H1 (cell line): ENCODE data around the gene SLC6A18. TPM values are rescaled to one million over a fixed set of nuclear protein-coding genes. Genes with fewer than 3 reads are reported as not detected.

Experiments
- CTCF ChIA-PET: fragments of 300-600 bp; sonication (Branson Sonifier 250); formaldehyde crosslinking; loops from one replicate; lab custom pipeline; 2021; ENCODE audit not compliant: partially characterized antibody; lab: Charles Lee
- POLR2A ChIA-PET: fragments of 300-600 bp; sonication (Branson Sonifier 250); formaldehyde crosslinking; loops from one replicate; lab custom pipeline; 2021; ENCODE audit warnings: inconsistent platforms; ENCODE audit not compliant: partially characterized antibody; lab: Charles Lee
- DNase-seq, 2 experiments: peaks; one replicate each; pipeline versions ENCODE4 v3.0.0 to v3.0.0-alpha.2; 2010 to 2022; ENCODE audit warnings: low spot score in 2 of 2, low read depth in 1 of 2, mixed read lengths in 1 of 2
- FAIRE-seq: peaks from 2 replicates; lab custom pipeline; 2011; peaks lifted over from hg19 to GRCh38; lab: Jason Lieb, UNC
- H2AFZ ChIP-seq: 2 replicates; pipeline ENCODE4 v1.8.1; 2012; ENCODE audit warnings: low read length, inconsistent platforms
- H2AK5ac ChIP-seq: 2 replicates; pipeline ENCODE4 v1.6.1; 2013; ENCODE audit warnings: low read depth, low read length
- H2BK120ac ChIP-seq: replicated peaks from 2 replicates; pipeline ENCODE3; 2013; ENCODE audit warnings: low read depth, low read length, inconsistent platforms
- H2BK12ac ChIP-seq: 2 replicates; pipeline ENCODE4 v1.6.1; 2013; ENCODE audit warnings: low read depth, low read length
- H2BK15ac ChIP-seq: 2 replicates; pipeline ENCODE4 v1.6.1; 2013; ENCODE audit warnings: low read length
- H2BK20ac ChIP-seq: 2 replicates; pipeline ENCODE4 v1.6.1; 2013; ENCODE audit warnings: low read length
- H2BK5ac ChIP-seq: 2 replicates; pipeline ENCODE4 v1.6.1; 2013; ENCODE audit warnings: low read depth, low read length
- H3K14ac ChIP-seq: 2 replicates; pipeline ENCODE4 v1.6.1; 2013; ENCODE audit warnings: inconsistent platforms; ENCODE audit not compliant: insufficient read length
- H3K18ac ChIP-seq: 2 replicates; pipeline ENCODE4 v1.6.1; 2013; ENCODE audit warnings: low read length; ENCODE audit errors: extremely low read depth
- H3K23ac ChIP-seq: 2 replicates; pipeline ENCODE4 v1.6.1; 2013; ENCODE audit warnings: inconsistent platforms; ENCODE audit not compliant: insufficient read length
- H3K23me2 ChIP-seq: 2 replicates; pipeline ENCODE4 v1.6.1; 2013; ENCODE audit warnings: low read depth, low read length
- H3K27ac ChIP-seq: 2 replicates; pipeline ENCODE4 v1.6.1; 2011; ENCODE audit warnings: low read depth, low read length, inconsistent platforms
- H3K27me3 ChIP-seq, 4 experiments: replicated peaks in 1 of 4; 1 replicate in 1 of 4; 2 replicates in 3 of 4; pipeline versions ENCODE4 v1.6.1 to v1.8.1; 2011 to 2013; ENCODE audit warnings: low read length in 3 of 4, mild to moderate bottlenecking in 3 of 4, inconsistent platforms in 2 of 4, mixed read lengths in 2 of 4, moderate library complexity in 1 of 4; ENCODE audit not compliant: control insufficient read depth in 3 of 4, insufficient read depth in 3 of 4; ENCODE audit errors: extremely low read depth in 1 of 4
- H3K36me3 ChIP-seq, 4 experiments: 2 replicates each; pipeline versions ENCODE4 v1.6.1 to v1.8.1; 2011 to 2013; ENCODE audit warnings: mild to moderate bottlenecking in 4 of 4, low read length in 3 of 4, moderate library complexity in 2 of 4, control low read depth in 1 of 4, inconsistent platforms in 1 of 4; ENCODE audit not compliant: insufficient read depth in 4 of 4, control insufficient read depth in 2 of 4
- H3K4ac ChIP-seq: replicated peaks from 2 replicates; pipeline ENCODE3; 2013; ENCODE audit warnings: low read length, low read depth, mixed read lengths, inconsistent platforms; ENCODE audit not compliant: insufficient read length
- H3K4me1 ChIP-seq, 4 experiments: replicated peaks in 1 of 4; 1 replicate in 1 of 4; 2 replicates in 3 of 4; pipeline versions ENCODE4 v1.6.1 to v1.8.1; 2011 to 2013; ENCODE audit warnings: low read length in 3 of 4, inconsistent platforms in 2 of 4, mixed read lengths in 1 of 4; ENCODE audit not compliant: insufficient read depth in 4 of 4, control insufficient read depth in 3 of 4
- H3K4me2 ChIP-seq, 2 experiments: 2 replicates each; pipeline versions ENCODE4 v1.6.1 to v1.8.1; 2011 to 2013; ENCODE audit warnings: low read depth in 2 of 2, low read length in 2 of 2, control low read depth in 1 of 2, inconsistent platforms in 1 of 2, mild to moderate bottlenecking in 1 of 2; ENCODE audit not compliant: insufficient read depth in 1 of 2
- H3K4me3 ChIP-seq, 4 experiments: fragments of 200-600, 300-600 bp in 1 of 4; sonication (generic), shearing (Covaris generic), sonication (Bioruptor Twin) in 1 of 4; 2 replicates each; pipeline versions ENCODE4 v1.5.1 to v1.8.1; 2011 to 2016; ENCODE audit warnings: low read length in 4 of 4, low read depth in 3 of 4, control low read depth in 2 of 4, inconsistent platforms in 2 of 4, mild to moderate bottlenecking in 2 of 4, mixed read lengths in 1 of 4, moderate library complexity in 1 of 4; ENCODE audit not compliant: insufficient read depth in 2 of 4; ENCODE audit errors: extremely low read depth in 1 of 4
- H3K56ac ChIP-seq: replicated peaks from 2 replicates; pipeline ENCODE3; 2013; ENCODE audit warnings: low read depth, mild to moderate bottlenecking, mixed read lengths, low read length, inconsistent platforms; ENCODE audit not compliant: insufficient read length
- H3K79me1 ChIP-seq: 2 replicates; pipeline ENCODE4 v1.6.1; 2013; ENCODE audit warnings: low read depth, low read length, control low read depth
- H3K79me2 ChIP-seq, 2 experiments: 2 replicates each; pipeline versions ENCODE4 v1.6.1 to v1.8.1; 2012 to 2013; ENCODE audit warnings: low read length in 2 of 2, mild to moderate bottlenecking in 2 of 2, inconsistent platforms in 1 of 2; ENCODE audit not compliant: insufficient read depth in 2 of 2, control insufficient read depth in 1 of 2
- H3K9ac ChIP-seq, 4 experiments: replicated peaks in 1 of 4; 1 replicate in 1 of 4; 2 replicates in 3 of 4; pipeline versions ENCODE4 v1.6.1 to v1.8.1; 2011 to 2013; ENCODE audit warnings: low read depth in 3 of 4, low read length in 3 of 4, control low read depth in 2 of 4, mild to moderate bottlenecking in 2 of 4, moderate library complexity in 2 of 4, inconsistent platforms in 1 of 4; ENCODE audit errors: extremely low read depth in 1 of 4
- H3K9me3 ChIP-seq, 2 experiments: 2 replicates each; pipeline versions ENCODE4 v1.6.1 to v1.8.1; 2012 to 2013; ENCODE audit warnings: mild to moderate bottlenecking in 2 of 2, moderate library complexity in 2 of 2, control low read depth in 1 of 2, inconsistent platforms in 1 of 2, low read depth in 1 of 2, low read length in 1 of 2, mixed read lengths in 1 of 2; ENCODE audit not compliant: insufficient read depth in 2 of 2
- H4K20me1 ChIP-seq, 2 experiments: replicated peaks in 1 of 2; 2 replicates each; pipeline versions ENCODE3 to v1.8.1; 2011 to 2013; ENCODE audit warnings: inconsistent platforms in 2 of 2, low read length in 2 of 2, mild to moderate bottlenecking in 1 of 2; ENCODE audit not compliant: insufficient read depth in 2 of 2, control insufficient read depth in 1 of 2
- H4K5ac ChIP-seq: 2 replicates; pipeline ENCODE4 v1.6.1; 2013; ENCODE audit warnings: low read length, low read depth, mixed read lengths, inconsistent platforms; ENCODE audit not compliant: insufficient read length
- H4K8ac ChIP-seq: 2 replicates; pipeline ENCODE4 v1.8.0; 2013; ENCODE audit warnings: mild to moderate bottlenecking, moderate library complexity, low read length, inconsistent platforms; ENCODE audit not compliant: insufficient read depth; ENCODE audit errors: extremely low read depth
- H4K91ac ChIP-seq: replicated peaks from 2 replicates; pipeline ENCODE3; 2013; ENCODE audit warnings: low read length, mixed read lengths, inconsistent platforms; ENCODE audit not compliant: insufficient read length
- BACH1 ChIP-seq: IDR thresholded peaks from 2 replicates; pipeline ENCODE4 v1.6.1; 2012; ENCODE audit warnings: low read length, improper control_type of control experiment
- MAFK ChIP-seq: IDR thresholded peaks from 2 replicates; pipeline ENCODE4 v1.6.1; 2012; ENCODE audit warnings: low read depth, mild to moderate bottlenecking, improper control_type of control experiment, low read length
- SP2 ChIP-seq: IDR thresholded peaks from 2 replicates; pipeline ENCODE4 v1.6.1; 2012; ENCODE audit warnings: mild to moderate bottlenecking, low read length, inconsistent platforms
- SRF ChIP-seq: IDR thresholded peaks from 2 replicates; pipeline ENCODE4 v1.6.1; 2011; ENCODE audit warnings: mild to moderate bottlenecking, low read depth, low read length, moderate library complexity
- WGBS, 2 experiments: shearing (Covaris generic) in 1 of 2; methylation state at CpG; one replicate each; pipeline versions ENCODE4 v1.1.6 to v1.1.7; 2013 to 2015; ENCODE audit warnings: low lambda C conversion rate in 2 of 2, mixed read lengths in 2 of 2, inconsistent platforms in 1 of 2, low coverage in 1 of 2, missing lambda C conversion rate in 1 of 2; ENCODE audit not compliant: insufficient replicate concordance in 2 of 2, insufficient coverage in 1 of 2, insufficient read length in 1 of 2; ENCODE audit errors: extremely low coverage in 1 of 2, missing lambda C conversion rate in 1 of 2; 5-methylcytosine and 5-hydroxymethylcytosine counted together
- polyA plus RNA-seq, 7 experiments: library from polyadenylated mRNA; depleted of rRNA in 3 of 7; stranded (reverse) in 5 of 7; unstranded in 2 of 7; fragments of >200 nt in 5 of 7; fragments of 200-250 nt in 2 of 7; gene quantifications; 1 replicate in 5 of 7; 2 replicates in 1 of 7; 4 replicates in 1 of 7; pipeline versions ENCODE4 v1.2.1 to v1.2.3, GENCODE V29; 2011 to 2013; ENCODE audit warnings: missing spikeins in 2 of 7, mixed read lengths in 2 of 7
- total RNA-seq: library from RNA; stranded (reverse); fragmentation: NEBNext Ultra II Directional; extraction: Animal tissue kit (Norgen Biotek cat#: 25700); gene quantifications from 2 replicates; pipeline ENCODE4 v1.2.1, GENCODE V29; 2021

SLC6A18 gene
- total and polyA plus RNA-seq, 2 of the 8 experiments (the other 6 are each of a cell fraction or from before 2014, with no cell fraction given), result not detected

- no peak overlapping the region for H3K27ac ChIP-seq
- no peaks in the 10 kb centered on the region for H3K79me2 ChIP-seq
- H3K9me3 ChIP-seq, result peaks cover 0 to 3% of the 10 kb centered on the region in 2 experiments; a peak in 1 of 4 replicates
- WGBS, 2 experiments, result 59% methylated on average over 3 of the region's 7 CpGs; no CpG with 5 or more reads in 1 of the 2 experiments
- no peak overlapping the region for H3K18ac ChIP-seq
- H2AK5ac ChIP-seq, result no peak overlapping the region
- H3K56ac ChIP-seq, result no peak overlapping the region
- no peaks in the 10 kb centered on the region for H3K36me3 ChIP-seq
- no peak overlapping the region for H3K23ac ChIP-seq
- H3K14ac ChIP-seq, result no peak overlapping the region
- no peaks in the 10 kb centered on the region for H3K23me2 ChIP-seq
- H3K79me1 ChIP-seq, result no peaks in the 10 kb centered on the region
- TF ChIP-seq SRF (no peak), MAFK (no peak), BACH1 (no peak), SP2 (no peak)
- no peaks in the 10 kb centered on the region for H4K20me1 ChIP-seq
- H3K4me2 ChIP-seq, result no peak overlapping the region
- H3K4me3 ChIP-seq, result no peak overlapping the region
- peaks cover 0 to 3% (median 0%) of the 10 kb centered on the region in 4 experiments; a peak in 1 of 7 replicates for H3K4me1 ChIP-seq
- no peak overlapping the region for H4K5ac ChIP-seq
- ChIA-PET CTCF (interaction anchor here (2.1 to 5.5 kb wide), 3 partner anchors 7 to 26 kb away, joined by 6 to 30 read pairs (median 30); no protein-coding TSS in a partner anchor), POLR2A (no interaction called here)
- H2AFZ ChIP-seq, result no peak overlapping the region
- H3K4ac ChIP-seq, result no peak overlapping the region
- H3K9ac ChIP-seq, result no peak overlapping the region
- H2BK20ac ChIP-seq, result no peak overlapping the region
- no peak overlapping the region for H2BK12ac ChIP-seq
- H2BK15ac ChIP-seq, result no peak overlapping the region
- no peaks in the 10 kb centered on the region for H3K27me3 ChIP-seq
- DNase-seq (no peak), FAIRE-seq (no peak)
- no peak overlapping the region for H2BK120ac ChIP-seq
- H2BK5ac ChIP-seq, result no peak overlapping the region
- no peak overlapping the region for H4K91ac ChIP-seq
- no peak overlapping the region for H4K8ac ChIP-seq
Measured at GRCh38 chr5:1182360-1182632, 42.9 kb upstream of the SLC6A18 start.
